Endothelial cell of umbilical vein (primary cell): ENCODE measurements around the gene SLC6A18. TPM values are rescaled to one million over a fixed set of nuclear protein-coding genes. Genes with fewer than 3 reads are reported as not detected.

Source experiments
- BruUV-seq: library from RNA; stranded (reverse); fragments of 400-500 nt; replicated peaks from 2 replicates; lab custom pipeline; 2021; lab: Mats Ljungman, UMichigan
- CTCF ChIA-PET: fragments of 300-600, 350-600 bp; sonication (Branson Sonifier 250); formaldehyde crosslinking; loops from one replicate; lab custom pipeline; 2021; ENCODE audit warnings: antibody characterized with exemption, inconsistent platforms; lab: Charles Lee
- POLR2A ChIA-PET: fragments of 300-600, 350-600 bp; sonication (Branson Sonifier 250); formaldehyde crosslinking; loops from one replicate; lab custom pipeline; 2021; ENCODE audit warnings: antibody characterized with exemption, inconsistent platforms; lab: Charles Lee
- DNase-seq: peaks from one replicate; pipeline ENCODE4 v3.0.0-alpha.2; 2011; ENCODE audit warnings: low read depth, low spot score
- FAIRE-seq: peaks from 2 replicates; lab custom pipeline; 2011; peaks lifted over from hg19 to GRCh38; lab: Jason Lieb, UNC
- H2AFZ ChIP-seq: 2 replicates; pipeline ENCODE4 v1.6.0; 2012; ENCODE audit warnings: low read depth, low read length, control low read depth, inconsistent platforms
- H3K27ac ChIP-seq: 2 replicates; pipeline ENCODE4 v1.5.1; 2011; ENCODE audit warnings: low read depth, mild to moderate bottlenecking, control low read depth, low read length, moderate library complexity; ENCODE audit not compliant: insufficient read depth
- H3K27me3 ChIP-seq, 2 experiments: 2 replicates each; pipeline versions ENCODE4 v1.6.0 to v1.6.1; 2011; ENCODE audit warnings: low read length in 2 of 2, mixed read lengths in 1 of 2; ENCODE audit not compliant: control insufficient read depth in 2 of 2, insufficient read depth in 2 of 2
- H3K36me3 ChIP-seq, 2 experiments: 2 replicates in 1 of 2; 3 replicates in 1 of 2; pipeline ENCODE4 v1.5.1; 2011; ENCODE audit warnings: low read length in 2 of 2, mild to moderate bottlenecking in 1 of 2, moderate library complexity in 1 of 2; ENCODE audit not compliant: control insufficient read depth in 2 of 2, insufficient read depth in 2 of 2; ENCODE audit errors: extremely low read depth in 1 of 2
- H3K4me1 ChIP-seq: 3 replicates; pipeline ENCODE4 v1.5.1; 2011; ENCODE audit warnings: mild to moderate bottlenecking, low read length; ENCODE audit not compliant: control insufficient read depth, insufficient read depth; ENCODE audit errors: extremely low read depth
- H3K4me2 ChIP-seq: 2 replicates; pipeline ENCODE4 v1.6.1; 2011; ENCODE audit warnings: low read length, control low read depth, mixed read lengths; ENCODE audit not compliant: insufficient read depth
- H3K4me3 ChIP-seq, 3 experiments: fragments of 200-600 bp in 1 of 3; sonication (generic), shearing (Covaris generic) in 1 of 3; replicated peaks in 1 of 3; 2 replicates each; pipeline ENCODE4 v1.5.1; 2011 to 2016; ENCODE audit warnings: control low read depth in 3 of 3, low read length in 3 of 3, mild to moderate bottlenecking in 2 of 3, inconsistent platforms in 1 of 3, low read depth in 1 of 3, moderate library complexity in 1 of 3; ENCODE audit not compliant: insufficient read depth in 1 of 3
- H3K79me2 ChIP-seq: 2 replicates; pipeline ENCODE4 v1.6.0; 2012; ENCODE audit warnings: low read length, inconsistent platforms; ENCODE audit not compliant: control insufficient read depth, insufficient read depth
- H3K9ac ChIP-seq: replicated peaks from 2 replicates; pipeline ENCODE3; 2011; ENCODE audit warnings: low read length, control low read depth; ENCODE audit not compliant: insufficient read depth; ENCODE audit errors: extremely low read depth
- H3K9me1 ChIP-seq: replicated peaks from 3 replicates; pipeline ENCODE4 v1.6.0; 2011; ENCODE audit warnings: mild to moderate bottlenecking, low read length; ENCODE audit not compliant: control insufficient read depth, insufficient read depth; ENCODE audit errors: extremely low read depth
- H3K9me3 ChIP-seq: replicated peaks from 2 replicates; pipeline ENCODE4 v1.5.1; 2012; ENCODE audit warnings: low read length, inconsistent platforms; ENCODE audit not compliant: control insufficient read depth, insufficient read depth
- H4K20me1 ChIP-seq: replicated peaks from 2 replicates; pipeline ENCODE3; 2011; ENCODE audit warnings: mild to moderate bottlenecking, low read length; ENCODE audit not compliant: control insufficient read depth, insufficient read depth; ENCODE audit errors: extremely low read depth
- CTCF ChIP-seq, 2 donors: IDR thresholded peaks; 1 replicate in 1 of 2; 2 replicates in 1 of 2; pipeline ENCODE4 v1.5.1; 2011; ENCODE audit warnings: low read length in 2 of 2, mild to moderate bottlenecking in 2 of 2, moderate library complexity in 2 of 2, control low read depth in 1 of 2, inconsistent platforms in 1 of 2, low read depth in 1 of 2; ENCODE audit not compliant: insufficient read depth in 1 of 2; ENCODE audit errors: extremely low read depth in 1 of 2
- EZH2 ChIP-seq: IDR thresholded peaks from 2 replicates; pipeline ENCODE4 v1.6.1; 2012; ENCODE audit warnings: borderline replicate concordance, low read depth, mild to moderate bottlenecking, moderate library complexity, low read length, inconsistent platforms; ENCODE audit not compliant: severe bottlenecking
- FOS ChIP-seq: IDR thresholded peaks from 2 replicates; pipeline ENCODE4 v1.6.1; 2011; ENCODE audit warnings: mild to moderate bottlenecking, low read length, moderate library complexity, borderline replicate concordance; ENCODE audit not compliant: insufficient read depth
- GATA2 ChIP-seq: IDR thresholded peaks from 2 replicates; pipeline ENCODE4 v1.7.0; 2011; ENCODE audit warnings: low read depth, mild to moderate bottlenecking, moderate library complexity, mixed read lengths, low read length; ENCODE audit not compliant: insufficient read length, insufficient read depth
- JUN ChIP-seq: IDR thresholded peaks from 2 replicates; pipeline ENCODE4 v1.6.1; 2011; ENCODE audit warnings: borderline replicate concordance, low read depth; ENCODE audit not compliant: insufficient read length, insufficient read depth
- MAX ChIP-seq: IDR thresholded peaks from 2 replicates; pipeline ENCODE4 v1.6.1; 2011; ENCODE audit not compliant: insufficient read depth, insufficient read length
- MYC ChIP-seq: IDR thresholded peaks from one replicate; pipeline ENCODE4 v1.6.1; 2011; ENCODE audit warnings: mild to moderate bottlenecking, low read depth, low read length
- POLR2A ChIP-seq: IDR thresholded peaks from 2 replicates; pipeline ENCODE4 v1.6.1; 2012; ENCODE audit warnings: low read depth, mild to moderate bottlenecking, control low read depth, low read length
- POLR2AphosphoS5 ChIP-seq: IDR thresholded peaks from 2 replicates; pipeline ENCODE4 v1.6.1; 2012; ENCODE audit warnings: low read depth, mild to moderate bottlenecking, control low read depth, low read length, moderate library complexity; ENCODE audit not compliant: insufficient read depth
- dilution Hi-C: fragments of 300-500 bp; cut with MboI; formaldehyde crosslinking; loops from one replicate; pipeline ENCODE4 v1.15.0; 2019; ENCODE audit warnings: low sequenced_read_pairs; ENCODE audit not compliant: extremely low pct_ligation_motif_present
- intact Hi-C: fragments of 100-400 bp; cut with micrococcal nuclease; formaldehyde crosslinking; loops from one replicate; pipeline ENCODE4 v1.10.0; 2022
- polyA plus RNA-seq, 4 experiments: library from polyadenylated mRNA; depleted of rRNA in 3 of 4; stranded (reverse) in 3 of 4; unstranded in 1 of 4; fragments of >200 nt; gene quantifications; 2 replicates each; pipeline versions ENCODE4 v1.2.1 to v1.2.3, GENCODE V29; 2011 to 2012; ENCODE audit warnings: missing spikeins in 1 of 4
- total RNA-seq: library from RNA; stranded (reverse); gene quantifications from 2 replicates; pipeline ENCODE4 v1.2.3, GENCODE V29; 2021

The SLC6A18 gene
- total and polyA plus RNA-seq, 2 donors (not counting 3 experiments of a cell fraction or from before 2014, with no cell fraction given), result not detected

- no peak for TF ChIP-seq POLR2A
- no peak for TF ChIP-seq CTCF (IDR thresholded peaks at IDR 0.05; ENCODE audit: extremely low read depth in 1 of 2, insufficient read depth in 1 of 2, low read depth in 1 of 2, low read length in 2 of 2)
- TF ChIP-seq GATA2, result no peak
- no peak for TF ChIP-seq FOS
- no peak for TF ChIP-seq JUN
- no peak for TF ChIP-seq MYC
- no peak for TF ChIP-seq EZH2
- no peak for TF ChIP-seq MAX
- TF ChIP-seq POLR2AphosphoS5, result no peak
- no peak overlapping the region for H2AFZ ChIP-seq
- POLR2A ChIA-PET, result no interaction called here
- no peak overlapping the region for H3K4me3 ChIP-seq
- BruUV-seq, result no TSS peak
- H3K9ac ChIP-seq, result no peak overlapping the region
- no peaks in the 10 kb centered on the region for H3K27me3 ChIP-seq
- no peak for DNase-seq
- H3K36me3 ChIP-seq, result no peaks in the 10 kb centered on the region
- H4K20me1 ChIP-seq, result no peaks in the 10 kb centered on the region
- H3K4me2 ChIP-seq, result no peak overlapping the region
- CTCF ChIA-PET, result interaction anchor here (3.9 kb wide), 1 partner anchor 12 kb away, joined by 19 read pairs; no protein-coding TSS in a partner anchor
- H3K9me1 ChIP-seq, result no peaks in the 10 kb centered on the region
- FAIRE-seq, result no peak
- H3K79me2 ChIP-seq, result no peaks in the 10 kb centered on the region
- H3K4me1 ChIP-seq, result no peaks in the 10 kb centered on the region
- intact Hi-C loops (no loop called here), dilution Hi-C loops (no loop called here)
- H3K27ac ChIP-seq, result no peak overlapping the region
- no peaks in the 10 kb centered on the region for H3K9me3 ChIP-seq
These were observed 39.4 kb upstream of the SLC6A18 start for GRCh38 chr5:1185629-1186350.
